ENCODE results near the gene PARVB.
A peak's percentile ranks its signal among the peaks of the same experiment; 100 is the strongest.
"Not testable (repeated sequence)": the region's sequence is repeated elsewhere in the genome, so short reads cannot be mapped to it uniquely, and the experiment has no call there.

Gene PARVB

DNA sequence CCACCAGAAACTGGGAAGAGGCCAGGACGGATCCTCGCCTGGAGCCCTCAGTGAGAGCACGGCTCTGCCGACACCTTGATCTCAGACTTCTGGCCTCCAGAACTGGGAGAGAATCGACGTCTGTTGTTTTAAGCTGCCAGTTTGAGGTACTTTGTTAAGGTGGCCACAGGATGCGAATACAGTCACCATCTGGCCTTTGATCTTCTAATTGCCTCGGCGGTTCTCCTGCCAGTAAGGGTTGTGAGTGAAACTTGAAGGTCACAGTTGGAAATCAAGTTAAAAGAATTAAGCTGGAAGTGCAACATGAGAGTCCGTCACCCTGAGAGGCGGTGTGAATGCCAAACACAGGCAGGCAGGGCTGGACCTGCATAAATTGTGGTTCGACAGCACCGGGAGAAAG is 27.9 kb downstream of the PARVB start:
- TF ChIP-seq POLR2A (IDR thresholded peaks at IDR 0.05; ENCODE audit: extremely low read depth, insufficient read length): no peak
- TF ChIP-seq CTCF (IDR thresholded peaks at IDR 0.05; ENCODE audit: low read depth, low read length): no peak
- no peak for TF ChIP-seq MYC (IDR thresholded peaks at IDR 0.05; ENCODE audit: low read depth, low read length)
- TF ChIP-seq, protein P1, sequence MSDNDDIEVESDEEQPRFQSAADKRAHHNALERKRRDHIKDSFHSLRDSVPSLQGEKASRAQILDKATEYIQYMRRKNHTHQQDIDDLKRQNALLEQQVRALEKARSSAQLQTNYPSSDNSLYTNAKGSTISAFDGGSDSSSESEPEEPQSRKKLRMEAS (IDR thresholded peaks at IDR 0.05; ENCODE audit: low read depth, low read length): no peak
- no peak for DNase-seq (ENCODE audit: low read depth)
- H3K4me3 ChIP-seq (ENCODE audit: low read depth, low read length): no peak overlapping the region

DNA sequence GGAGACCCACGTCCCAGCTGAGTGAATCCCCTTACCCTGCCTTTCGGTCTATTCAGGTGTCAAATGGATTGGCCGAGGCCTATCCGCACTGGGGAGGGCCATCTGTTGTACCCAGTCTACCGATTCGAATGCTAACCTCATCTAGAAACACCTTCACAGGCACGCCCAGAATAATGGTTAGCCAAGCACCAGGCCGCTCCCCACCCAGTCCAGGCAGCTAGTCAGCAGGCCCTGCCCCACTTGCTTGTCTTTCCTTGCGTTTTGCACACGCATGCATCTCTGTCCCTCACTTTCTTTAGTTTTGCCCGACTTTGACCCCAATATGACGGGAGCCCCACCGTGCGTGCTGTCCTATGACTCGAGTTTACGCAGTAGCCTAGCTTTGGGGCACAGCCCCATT is 31.7 kb downstream of the PARVB start:
- no peak for DNase-seq (ENCODE audit: low read depth)
- H3K4me3 ChIP-seq (ENCODE audit: low read depth, low read length): no peak overlapping the region
- TF ChIP-seq POLR2A (IDR thresholded peaks at IDR 0.05; ENCODE audit: extremely low read depth, insufficient read length) (no peak), CTCF (IDR thresholded peaks at IDR 0.05; ENCODE audit: low read depth, low read length) (no peak), MYC (IDR thresholded peaks at IDR 0.05; ENCODE audit: low read depth, low read length) (no peak)
- TF ChIP-seq, protein P1 (IDR thresholded peaks at IDR 0.05; ENCODE audit: low read depth, low read length): no peak

DNA sequence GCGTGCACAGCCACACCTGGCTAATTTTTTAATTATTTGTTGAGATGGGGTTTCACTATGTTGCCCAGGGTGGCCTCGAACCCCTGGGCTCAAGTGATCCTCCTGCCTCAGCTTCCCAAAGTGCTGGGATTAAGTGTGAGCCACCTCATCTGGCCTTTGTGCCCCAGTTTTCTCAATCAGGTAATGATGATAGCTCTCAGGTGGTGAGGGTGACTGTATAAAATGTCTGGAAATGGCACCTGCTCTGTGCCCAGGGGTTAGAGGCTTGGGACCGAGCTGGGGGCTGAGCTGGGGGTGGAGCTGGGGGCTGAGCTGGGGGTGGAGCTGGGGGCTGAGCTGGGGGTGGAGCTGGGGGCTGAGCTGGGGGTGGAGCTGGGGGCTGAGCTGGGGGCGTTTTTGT is 32.5 kb downstream of the PARVB start:
- H3K4me3 ChIP-seq (ENCODE audit: low read depth, low read length); DNase-seq (ENCODE audit: low read depth): not testable (repeated sequence)

GRCh38 chr22:44057401-44057987 is 33.4 kb downstream of the PARVB start:
- H3K4me3 ChIP-seq (ENCODE audit: low read depth, low read length): no peak overlapping the region
- DNase-seq (ENCODE audit: low read depth): no peak
- TF ChIP-seq, protein P1 (IDR thresholded peaks at IDR 0.05; ENCODE audit: low read depth, low read length): no peak
- TF ChIP-seq POLR2A (IDR thresholded peaks at IDR 0.05; ENCODE audit: extremely low read depth, insufficient read length): no peak
- TF ChIP-seq CTCF (IDR thresholded peaks at IDR 0.05; ENCODE audit: low read depth, low read length): no peak
- TF ChIP-seq MYC (IDR thresholded peaks at IDR 0.05; ENCODE audit: low read depth, low read length): no peak

GRCh38 chr22:44063462-44064371 is 39.6 kb downstream of the PARVB start:
- TF ChIP-seq CTCF (IDR thresholded peaks at IDR 0.05; ENCODE audit: low read depth, low read length): no peak
- TF ChIP-seq POLR2A (IDR thresholded peaks at IDR 0.05; ENCODE audit: extremely low read depth, insufficient read length): no peak
- TF ChIP-seq MYC (IDR thresholded peaks at IDR 0.05; ENCODE audit: low read depth, low read length): no peak
- TF ChIP-seq, protein P1 (IDR thresholded peaks at IDR 0.05; ENCODE audit: low read depth, low read length): no peak
- H3K4me3 ChIP-seq (ENCODE audit: low read depth, low read length): no peak overlapping the region
- DNase-seq (ENCODE audit: low read depth): peak; percentile 37

GRCh38 chr22:44067033-44067432 is 42.9 kb downstream of the PARVB start:
- no peak overlapping the region for H3K4me3 ChIP-seq (ENCODE audit: low read depth, low read length)
- TF ChIP-seq POLR2A (IDR thresholded peaks at IDR 0.05; ENCODE audit: extremely low read depth, insufficient read length) (no peak), CTCF (IDR thresholded peaks at IDR 0.05; ENCODE audit: low read depth, low read length) (no peak), MYC (IDR thresholded peaks at IDR 0.05; ENCODE audit: low read depth, low read length) (no peak)
- TF ChIP-seq, protein P1 (IDR thresholded peaks at IDR 0.05; ENCODE audit: low read depth, low read length): no peak
- DNase-seq (ENCODE audit: low read depth): no peak
